ENCODE measurements around the gene PDIA6.

DNA sequence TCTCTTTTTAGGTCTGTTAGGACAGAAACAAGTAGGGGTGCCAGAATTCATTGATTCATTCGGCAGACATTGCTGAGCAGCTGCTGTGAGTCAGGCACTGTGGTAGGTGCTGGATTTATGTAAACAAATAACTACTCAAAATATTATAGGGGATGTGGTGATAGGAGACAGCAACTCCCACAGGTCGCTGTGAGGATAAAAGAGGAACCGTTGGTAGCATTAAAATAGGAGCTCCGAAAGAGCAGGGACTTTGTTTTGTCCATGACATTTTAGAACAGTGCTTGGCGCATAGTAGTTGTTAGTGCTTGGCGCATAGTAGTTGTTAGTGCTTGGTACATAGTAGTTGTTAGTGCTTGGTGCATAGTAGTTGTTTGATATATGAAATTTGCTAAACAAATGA lies 62.0 kb downstream of the PDIA6 start:
- TF ChIP-seq POLR2A (IDR thresholded peaks at IDR 0.05; ENCODE audit: low read depth, low read length), result no peak
- no peak for TF ChIP-seq POLR2AphosphoS5 (IDR thresholded peaks at IDR 0.05; ENCODE audit: low read depth, low read length)
- TF ChIP-seq TAF1 (IDR thresholded peaks at IDR 0.05; ENCODE audit: low read depth, low read length), result no peak

Measured in GM12891 (cell line).